NCI-H82 treated with DMSO at 0.1 percent for 48 hours (cell line): ENCODE data around the gene TAC3.

ENCODE experiments used
- DNase-seq: peaks from one replicate; lab custom pipeline; 2025; ENCODE audit not compliant: unreplicated experiment; lab: John Stamatoyannopoulos, UW

The TAC3 gene

GRCh38 chr12:57005980-57006808, 10.1 kb downstream of the TAC3 start, which contains the start of gene ZBTB39:
TSS of gene ZBTB39 (minus strand) at chr12:57006546. CDS start at chr12:57004917, 1,629 bp downstream.
- DNase-seq, result peak; percentile 24

- DNase-seq, result no peak
These were observed 11.7 kb downstream of the TAC3 start for GRCh38 chr12:57004651-57005050.

- no peak for DNase-seq
These were observed 12.9 kb downstream of the TAC3 start for GRCh38 chr12:57003395-57003794.

GRCh38 chr12:57001448-57001906, 14.9 kb downstream of the TAC3 start:
- DNase-seq, result no peak

GRCh38 chr12:57000393-57000792, 15.9 kb downstream of the TAC3 start:
- no peak for DNase-seq

GRCh38 chr12:56999456-56999855, 16.9 kb downstream of the TAC3 start:
- no peak for DNase-seq

- no peak for DNase-seq
These were observed 17.3 kb downstream of the TAC3 start for GRCh38 chr12:56998981-56999380.

GRCh38 chr12:56998316-56998715, 18.0 kb downstream of the TAC3 start:
- no peak for DNase-seq

GRCh38 chr12:56996793-56997545, 19.4 kb downstream of the TAC3 start:
- DNase-seq, result no peak

- DNase-seq, result no peak
These were observed 20.3 kb downstream of the TAC3 start for GRCh38 chr12:56995930-56996496.

GRCh38 chr12:56995201-56995929, 21.0 kb downstream of the TAC3 start:
- DNase-seq, result no peak

- no peak for DNase-seq
These were observed 22.0 kb downstream of the TAC3 start for GRCh38 chr12:56994231-56994746.

GRCh38 chr12:56993346-56993745, 23.0 kb downstream of the TAC3 start:
- no peak for DNase-seq

GRCh38 chr12:56991319-56992246, 24.7 kb downstream of the TAC3 start:
- no peak for DNase-seq

- DNase-seq, result no peak
These were observed 25.5 kb downstream of the TAC3 start for GRCh38 chr12:56990648-56991318.

GRCh38 chr12:56989861-56990610, 26.3 kb downstream of the TAC3 start:
- DNase-seq, result no peak

- no peak for DNase-seq
These were observed 28.1 kb downstream of the TAC3 start for GRCh38 chr12:56988207-56988739.

- DNase-seq, result peak; percentile 71
These were observed 28.7 kb downstream of the TAC3 start for GRCh38 chr12:56987551-56988053.
